Measurements from ENCODE around the gene PECR.
"Not testable (repeated sequence)": the region's sequence is repeated elsewhere in the genome, so short reads cannot be mapped to it uniquely, and the experiment has no call there.

Gene PECR

DNA sequence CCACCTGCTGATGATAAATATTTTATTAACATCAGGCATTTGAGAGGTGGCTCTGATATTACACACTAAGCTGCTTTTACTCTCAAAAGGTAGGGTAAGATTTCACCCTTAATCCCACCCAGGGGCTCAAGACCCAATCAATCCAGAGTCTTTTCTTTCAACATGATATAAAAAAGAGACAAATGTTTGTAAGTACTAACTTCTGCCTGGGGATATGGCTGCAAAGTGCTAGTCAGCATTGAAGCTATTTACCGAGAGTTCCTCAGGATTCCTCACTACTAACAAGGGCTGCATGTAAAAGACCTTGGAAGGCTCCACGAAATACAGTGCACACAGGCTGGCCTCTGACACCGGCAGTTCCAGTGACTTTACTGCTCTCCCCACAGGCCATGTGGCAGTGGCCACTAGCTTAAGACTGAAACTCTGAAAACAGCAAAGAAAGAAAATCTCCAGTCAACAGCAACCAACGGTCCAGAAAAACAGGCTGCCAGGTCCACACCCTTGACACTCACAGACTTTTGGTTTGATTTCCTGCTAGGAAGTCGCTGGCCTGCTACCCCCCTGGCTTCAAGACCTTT is 79.4 kb downstream of the PECR start:
- no peak for DNase-seq (ENCODE audit: low read depth in 2 of 2)

- DNase-seq (ENCODE audit: low read depth in 2 of 2): no peak
Measured at GRCh38 chr2:216001216-216002100, 80.2 kb downstream of the PECR start.

- no peak for DNase-seq (ENCODE audit: low read depth in 2 of 2)
Measured at GRCh38 chr2:215998636-215999035, 83.0 kb downstream of the PECR start.

GRCh38 chr2:215997219-215997618 is 84.4 kb downstream of the PECR start:
- no peak for DNase-seq (ENCODE audit: low read depth in 2 of 2)

DNA sequence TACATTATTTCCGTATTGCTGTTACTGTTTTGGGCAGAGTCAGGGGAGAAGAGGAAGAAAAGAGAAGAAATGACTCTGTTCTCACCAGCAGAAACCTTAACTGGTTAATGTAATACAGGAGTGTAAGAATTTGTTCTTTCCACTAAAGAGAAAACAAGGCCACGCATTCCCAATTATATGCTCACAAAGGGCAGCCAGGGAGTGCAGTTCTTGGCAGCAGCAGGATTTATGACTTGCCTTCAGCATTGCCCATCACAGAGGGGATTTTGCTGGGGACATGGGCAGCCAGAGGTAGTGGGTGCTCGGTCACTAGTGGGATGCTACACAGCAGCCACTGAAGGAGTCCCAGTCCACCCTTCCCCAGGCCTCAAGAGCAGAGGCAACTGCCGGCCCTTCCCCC is 86.7 kb downstream of the PECR start:
- DNase-seq (ENCODE audit: low read depth in 2 of 2): no peak

- DNase-seq (ENCODE audit: low read depth in 2 of 2): not testable (repeated sequence)
Measured at GRCh38 chr2:215988556-215989207, 92.9 kb downstream of the PECR start.

All from stimulated activated CD8-positive, alpha-beta memory T cell treated with anti-CD3 and anti-CD28 coated beads, Interleukin-7, amount 100 ng/mL, for 1 hour (primary cell).